OCI-LY7 (cell line): ENCODE measurements around the gene FOXE3.

Experiments
- EZH2phosphoT487 ChIP-seq: fragments of 200-600 bp; sonication (generic); IDR thresholded peaks from 2 replicates; pipeline ENCODE4 v1.6.1; 2018; ENCODE audit warnings: low read depth, borderline replicate concordance, mild to moderate bottlenecking, mixed run types, antibody characterized with exemption, low read length, moderate library complexity, mixed read lengths
- TF ChIP-seq, protein P1 (sequence below): fragments of 200-600 bp; sonication (generic); conservative IDR thresholded peaks from 2 replicates; pipeline ENCODE4 v1.5.1; 2014; ENCODE audit warnings: mild to moderate bottlenecking, antibody characterized with exemption, low read length, moderate library complexity, mixed read lengths

GRCh38 chr1:47440599-47441081 is 24.6 kb downstream of the FOXE3 start:
- TF ChIP-seq, protein P1, sequence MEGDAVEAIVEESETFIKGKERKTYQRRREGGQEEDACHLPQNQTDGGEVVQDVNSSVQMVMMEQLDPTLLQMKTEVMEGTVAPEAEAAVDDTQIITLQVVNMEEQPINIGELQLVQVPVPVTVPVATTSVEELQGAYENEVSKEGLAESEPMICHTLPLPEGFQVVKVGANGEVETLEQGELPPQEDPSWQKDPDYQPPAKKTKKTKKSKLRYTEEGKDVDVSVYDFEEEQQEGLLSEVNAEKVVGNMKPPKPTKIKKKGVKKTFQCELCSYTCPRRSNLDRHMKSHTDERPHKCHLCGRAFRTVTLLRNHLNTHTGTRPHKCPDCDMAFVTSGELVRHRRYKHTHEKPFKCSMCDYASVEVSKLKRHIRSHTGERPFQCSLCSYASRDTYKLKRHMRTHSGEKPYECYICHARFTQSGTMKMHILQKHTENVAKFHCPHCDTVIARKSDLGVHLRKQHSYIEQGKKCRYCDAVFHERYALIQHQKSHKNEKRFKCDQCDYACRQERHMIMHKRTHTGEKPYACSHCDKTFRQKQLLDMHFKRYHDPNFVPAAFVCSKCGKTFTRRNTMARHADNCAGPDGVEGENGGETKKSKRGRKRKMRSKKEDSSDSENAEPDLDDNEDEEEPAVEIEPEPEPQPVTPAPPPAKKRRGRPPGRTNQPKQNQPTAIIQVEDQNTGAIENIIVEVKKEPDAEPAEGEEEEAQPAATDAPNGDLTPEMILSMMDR, result no peak
- TF ChIP-seq EZH2phosphoT487, result no peak
